PC-9 (cell line): ENCODE results near the gene SMARCD1. TPM values are rescaled to one million over a fixed set of nuclear protein-coding genes. Genes with fewer than 3 reads are reported as not detected.

Experiments used
- BruUV-seq: library from RNA; stranded (reverse); fragments of 400-500 nt; replicated peaks from 2 replicates; lab custom pipeline; 2021; lab: Mats Ljungman, UMichigan
- CTCF ChIA-PET: fragments of 300-600 bp; sonication (Branson Sonifier 250); formaldehyde crosslinking; loops from one replicate; lab custom pipeline; 2022; ENCODE audit warnings: antibody characterized with exemption; lab: Charles Lee
- POLR2A ChIA-PET: fragments of 300-600 bp; sonication (Branson Sonifier 250); formaldehyde crosslinking; loops from one replicate; lab custom pipeline; 2022; ENCODE audit warnings: antibody characterized with exemption; ENCODE audit not compliant: unreplicated experiment; lab: Charles Lee
- DNase-seq, 2 experiments: peaks; one replicate each; pipeline versions ENCODE4 v3.0.0 to v3.0.0-alpha.2; 2015 to 2022; ENCODE audit warnings: mixed read lengths in 1 of 2
- H2AFZ ChIP-seq: fragments of 200-600 bp; sonication (generic); 2 replicates; pipeline ENCODE4 v1.8.1; 2017; ENCODE audit warnings: antibody characterized with exemption
- H3F3A ChIP-seq: fragments of 200-600 bp; sonication (generic); 2 replicates; pipeline ENCODE4 v1.8.1; 2017; ENCODE audit warnings: antibody characterized with exemption, mild to moderate bottlenecking, low read depth; ENCODE audit not compliant: insufficient read depth
- H3K27ac ChIP-seq: fragments of 200-600 bp; sonication (generic); 2 replicates; pipeline ENCODE4 v1.6.1; 2016; ENCODE audit warnings: mixed run types
- H3K27me3 ChIP-seq: fragments of 200-600 bp; sonication (generic); 2 replicates; pipeline ENCODE4 v1.6.1; 2016; ENCODE audit warnings: low read depth, mixed run types; ENCODE audit not compliant: insufficient read depth
- H3K36me3 ChIP-seq: fragments of 200-600 bp; sonication (generic); 2 replicates; pipeline ENCODE4 v1.6.1; 2016; ENCODE audit warnings: low read depth, mixed run types
- H3K4me1 ChIP-seq: fragments of 200-600 bp; sonication (generic); replicated peaks from 2 replicates; pipeline ENCODE4 v1.6.1; 2016; ENCODE audit warnings: mixed run types; ENCODE audit not compliant: insufficient read depth
- H3K4me2 ChIP-seq: fragments of 200-600 bp; sonication (generic); 2 replicates; pipeline ENCODE4 v1.6.1; 2017; ENCODE audit warnings: mixed run types
- H3K4me3 ChIP-seq: fragments of 200-600 bp; sonication (generic); 2 replicates; pipeline ENCODE4 v1.6.1; 2016; ENCODE audit warnings: mixed run types
- H3K79me2 ChIP-seq: fragments of 200-600 bp; sonication (generic); 2 replicates; pipeline ENCODE4 v1.6.1; 2017; ENCODE audit warnings: low read depth, mixed run types
- H3K9me2 ChIP-seq: fragments of 200-600 bp; sonication (generic); 2 replicates; pipeline ENCODE4 v1.8.1; 2017; ENCODE audit warnings: mild to moderate bottlenecking; ENCODE audit not compliant: insufficient read depth
- H3K9me3 ChIP-seq: fragments of 200-600 bp; sonication (generic); 2 replicates; pipeline ENCODE4 v1.8.1; 2016; ENCODE audit warnings: low read depth; ENCODE audit not compliant: insufficient read depth
- H4K20me1 ChIP-seq: fragments of 200-600 bp; sonication (generic); 2 replicates; pipeline ENCODE4 v1.8.1; 2017; ENCODE audit not compliant: insufficient read depth
- CTCF ChIP-seq: fragments of 200-600 bp; sonication (generic); conservative IDR thresholded peaks from 2 replicates; pipeline ENCODE4 v1.6.1; 2017; ENCODE audit warnings: mixed run types, antibody characterized with exemption, mild to moderate bottlenecking, moderate library complexity
- EZH2 ChIP-seq: fragments of 200-600 bp; sonication (generic); IDR thresholded peaks from 2 replicates; pipeline ENCODE4 v1.8.0; 2017; ENCODE audit warnings: antibody characterized with exemption, low read depth
- intact Hi-C: fragments of 100-400 bp; cut with micrococcal nuclease; formaldehyde crosslinking; loops from one replicate; pipeline ENCODE4 v1.10.0; 2022; ENCODE audit not compliant: unreplicated experiment
- total RNA-seq: library from RNA; stranded (reverse); gene quantifications from 2 replicates; pipeline ENCODE4 v1.2.3, GENCODE V29; 2021

SMARCD1 gene
- total RNA-seq, 1 experiment from 2014 or later, result 48.8 TPM

- H3K4me2 ChIP-seq, result no peak overlapping the region
- H3K27me3 ChIP-seq, result no peaks in the 10 kb centered on the region
- no peak overlapping the region for H3K4me3 ChIP-seq
- BruUV-seq, result no TSS peak
- H3K4me1 ChIP-seq, result no peaks in the 10 kb centered on the region
- no peak for DNase-seq
- no peak overlapping the region for H2AFZ ChIP-seq
- TF ChIP-seq CTCF, result no peak
- no peak for TF ChIP-seq EZH2
- ChIA-PET CTCF (interaction anchor here (0.6 kb wide), 1 partner anchor 53 kb away, joined by 4 read pairs; no protein-coding TSS in a partner anchor), POLR2A (no interaction called here)
- H3K27ac ChIP-seq, result no peak overlapping the region
- intact Hi-C loops, result no loop called here
- H4K20me1 ChIP-seq, result peaks cover 25% of the 10 kb centered on the region
- no peaks in the 10 kb centered on the region for H3K9me3 ChIP-seq
- peaks cover 3% of the 10 kb centered on the region for H3K36me3 ChIP-seq
- peaks cover 24% of the 10 kb centered on the region for H3K79me2 ChIP-seq
- no peaks in the 10 kb centered on the region for H3F3A ChIP-seq
- no peaks in the 10 kb centered on the region for H3K9me2 ChIP-seq
These were observed 35.4 kb downstream of the SMARCD1 start for GRCh38 chr12:50120521-50120920.

GRCh38 chr12:50120953-50121352 lies 35.8 kb downstream of the SMARCD1 start:
- H3K36me3 ChIP-seq, result peaks cover 3% of the 10 kb centered on the region
- BruUV-seq, result no TSS peak
- peaks cover 19% of the 10 kb centered on the region for H3K79me2 ChIP-seq
- no peaks in the 10 kb centered on the region for H3K4me1 ChIP-seq
- no peaks in the 10 kb centered on the region for H3F3A ChIP-seq
- H3K27me3 ChIP-seq, result no peaks in the 10 kb centered on the region
- TF ChIP-seq CTCF (no peak), EZH2 (no peak)
- no peaks in the 10 kb centered on the region for H3K9me3 ChIP-seq
- no peak overlapping the region for H3K27ac ChIP-seq
- DNase-seq, result no peak
- H3K4me3 ChIP-seq, result no peak overlapping the region
- H4K20me1 ChIP-seq, result peaks cover 22% of the 10 kb centered on the region
- no peak overlapping the region for H2AFZ ChIP-seq
- CTCF ChIA-PET, result interaction anchor here (0.6 kb wide), 1 partner anchor 53 kb away, joined by 4 read pairs; no protein-coding TSS in a partner anchor
- POLR2A ChIA-PET, result no interaction called here
- intact Hi-C loops, result no loop called here
- no peak overlapping the region for H3K4me2 ChIP-seq
- no peaks in the 10 kb centered on the region for H3K9me2 ChIP-seq

GRCh38 chr12:50121641-50122040 lies 36.5 kb downstream of the SMARCD1 start:
- Histone ChIP-seq H3K36me3 (peaks cover 3% of the 10 kb centered on the region; the same call in 1 of the 2 replicates), H3K79me2 (peaks cover 12% of the 10 kb centered on the region), H3K4me3 (no peak overlapping the region), H3K9me2 (no peaks in the 10 kb centered on the region), H3K4me2 (no peak overlapping the region), H3K9me3 (no peaks in the 10 kb centered on the region), H3K27me3 (no peaks in the 10 kb centered on the region), H2AFZ (no peak overlapping the region), H3K27ac (no peak overlapping the region), H4K20me1 (peaks cover 16% of the 10 kb centered on the region), H3F3A (no peaks in the 10 kb centered on the region), H3K4me1 (no peaks in the 10 kb centered on the region)
- no peak for TF ChIP-seq CTCF
- no peak for TF ChIP-seq EZH2
- intact Hi-C loops, result no loop called here
- no peak for DNase-seq
- ChIA-PET CTCF (no interaction called here), POLR2A (no interaction called here)
- BruUV-seq, result no TSS peak
